ENCODE measurements around the gene CORO7.

GRCh38 chr16:4340443-4340842 lies 76.0 kb downstream of the CORO7 start:
- TF ChIP-seq CTCF (IDR thresholded peaks at IDR 0.05) (no peak), ZFX (IDR thresholded peaks at IDR 0.05; ENCODE audit: borderline replicate concordance) (no peak)
